OCI-M2 (cell line): ENCODE measurements around the gene PSD4.

ENCODE experiments used
- DNase-seq: peaks from one replicate; lab custom pipeline; 2025; ENCODE audit not compliant: unreplicated experiment; lab: John Stamatoyannopoulos, UW

Gene PSD4

DNA sequence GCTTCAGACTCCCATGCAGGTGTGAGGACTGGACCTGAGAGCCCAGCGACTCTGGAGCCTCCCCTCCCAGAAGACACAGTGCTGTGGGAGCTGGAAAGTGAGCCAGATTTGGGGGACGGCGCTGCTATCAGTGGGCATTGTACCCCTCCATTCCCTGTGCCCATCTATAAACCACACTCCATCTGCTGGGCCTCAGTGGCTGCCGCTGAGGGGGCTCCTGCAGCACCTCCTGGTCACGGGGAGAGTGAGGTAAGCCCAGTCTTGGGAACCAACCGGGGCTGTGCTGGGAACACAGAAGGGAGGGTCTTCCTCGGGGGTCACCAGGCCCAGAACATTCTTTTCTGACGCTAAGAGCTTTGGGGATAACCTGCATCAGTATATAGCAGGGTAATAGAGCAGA lies 9.5 kb downstream of the PSD4 start:
- no peak for DNase-seq

DNA sequence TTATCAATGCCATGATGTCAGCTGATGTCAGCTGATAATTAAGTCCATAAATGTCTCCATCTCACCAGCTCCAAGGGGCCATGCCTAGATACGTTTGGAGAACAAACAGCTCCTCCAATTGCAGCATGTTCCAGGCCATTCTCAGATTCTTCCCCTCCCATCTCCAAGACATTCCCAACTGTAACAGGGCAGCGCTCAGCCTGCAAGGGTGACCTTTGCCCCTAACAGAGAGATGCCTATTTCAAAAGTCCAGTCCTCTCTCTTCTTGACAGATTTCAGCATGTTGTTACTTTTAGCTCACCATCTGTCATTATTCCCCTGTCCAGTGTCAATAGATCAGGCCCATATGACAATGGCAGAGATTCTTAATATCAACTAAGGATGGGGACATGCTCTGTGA lies 9.9 kb downstream of the PSD4 start:
- DNase-seq, result no peak

DNA sequence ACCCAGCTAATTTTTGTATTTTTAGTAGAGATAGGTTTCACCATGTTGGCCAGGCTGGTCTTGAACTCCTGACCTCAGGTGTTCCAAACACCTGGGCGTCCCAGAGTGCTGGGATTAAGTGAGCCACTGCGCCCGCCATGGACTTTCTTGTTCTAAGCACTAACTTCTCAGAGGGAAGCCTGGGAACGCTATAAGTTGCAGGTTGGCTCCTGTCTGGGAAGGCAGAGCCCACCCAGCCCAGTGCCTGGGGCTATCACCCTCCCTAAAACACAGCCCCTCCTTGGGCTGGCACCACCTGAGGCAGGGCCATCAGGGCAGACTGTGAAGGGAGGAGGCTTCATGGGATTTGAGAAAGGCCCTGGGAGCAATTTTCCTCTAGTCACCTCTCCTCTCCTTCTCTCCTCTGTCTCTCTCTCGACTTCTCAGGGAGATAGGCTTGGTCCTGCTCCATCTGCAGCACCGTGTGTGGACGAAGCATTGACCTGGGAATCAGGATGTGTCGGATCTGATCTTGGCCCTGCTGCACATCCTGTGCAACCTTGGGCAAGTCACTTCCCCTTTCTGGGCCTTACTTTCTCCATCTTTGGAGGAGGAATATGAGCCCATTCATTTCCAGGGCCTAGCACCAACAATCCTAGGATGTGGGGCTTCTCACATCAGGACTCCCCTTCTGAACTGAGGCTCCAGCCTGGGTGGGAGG lies 10.9 kb downstream of the PSD4 start:
- no peak for DNase-seq

DNA sequence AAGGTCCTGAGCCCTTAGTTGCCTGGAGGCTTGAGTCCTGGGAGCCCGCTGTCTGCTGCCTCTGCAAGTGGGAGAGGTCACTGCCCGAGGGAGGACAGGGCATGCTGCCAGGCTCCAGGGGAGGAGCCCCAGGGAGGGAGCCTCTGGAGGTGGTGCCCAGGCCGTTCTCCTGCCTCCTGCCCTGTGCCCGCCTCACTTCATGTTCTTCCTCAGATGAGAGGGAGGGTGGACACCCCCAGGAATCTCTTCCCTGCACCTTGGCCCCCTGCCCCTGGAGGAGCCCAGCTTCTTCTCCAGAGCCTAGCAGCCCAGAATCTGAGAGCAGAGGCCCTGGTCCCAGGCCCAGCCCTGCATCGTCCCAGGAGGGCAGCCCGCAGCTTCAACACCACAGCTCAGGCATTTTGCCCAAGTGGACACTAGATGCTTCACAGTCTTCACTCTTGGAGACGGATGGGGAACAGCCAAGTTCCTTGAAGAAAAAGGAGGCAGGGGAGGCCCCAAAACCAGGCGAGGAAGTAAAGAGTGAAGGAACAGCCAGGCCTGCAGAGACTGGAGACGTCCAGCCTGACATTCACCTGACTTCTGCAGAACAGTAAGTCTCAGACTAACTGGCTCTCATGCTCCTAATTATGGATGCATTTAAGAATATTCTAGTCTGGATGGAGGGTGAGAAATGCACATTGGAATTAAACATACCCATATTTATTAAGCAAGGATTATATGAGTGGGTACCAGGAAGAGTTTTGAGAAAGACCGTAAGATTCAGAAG lies 12.1 kb downstream of the PSD4 start:
- DNase-seq, result no peak

DNA sequence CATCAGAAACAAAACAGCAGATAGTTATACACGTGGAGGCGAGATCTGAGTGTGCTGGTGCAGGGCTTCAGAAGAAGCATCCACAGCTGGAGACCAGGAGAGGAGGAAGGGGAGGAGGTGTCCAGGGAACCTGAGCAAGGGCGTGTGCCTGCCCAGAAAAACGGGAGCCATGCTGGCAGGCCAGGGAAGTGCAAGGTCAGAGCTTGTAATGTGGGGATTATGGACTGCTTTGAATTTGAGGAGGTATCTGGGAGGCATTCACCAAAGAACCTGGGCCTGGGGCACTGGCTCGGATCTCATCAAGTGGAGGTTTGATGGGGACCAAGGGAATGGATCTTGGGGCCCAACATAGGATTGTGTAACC lies 12.6 kb downstream of the PSD4 start:
- no peak for DNase-seq

DNA sequence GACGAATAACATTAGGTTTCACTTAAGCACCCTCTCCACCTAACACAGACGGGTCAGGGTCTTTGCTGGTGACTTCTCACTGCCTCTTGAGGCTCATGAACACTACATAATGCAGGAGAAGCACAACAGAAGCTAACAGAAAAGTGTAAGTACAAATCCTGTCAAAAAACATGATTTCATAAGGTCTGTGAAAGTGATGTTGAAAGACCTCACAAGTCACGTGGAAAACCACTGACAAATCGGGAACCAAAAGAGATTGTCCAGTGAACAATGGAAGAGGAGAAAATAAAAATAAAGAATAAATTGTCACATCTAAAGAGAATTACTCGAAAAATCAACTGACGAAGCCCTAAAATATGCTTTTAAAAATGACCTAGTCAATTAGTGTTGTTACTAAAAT lies 14.0 kb downstream of the PSD4 start:
- DNase-seq, result no peak

DNA sequence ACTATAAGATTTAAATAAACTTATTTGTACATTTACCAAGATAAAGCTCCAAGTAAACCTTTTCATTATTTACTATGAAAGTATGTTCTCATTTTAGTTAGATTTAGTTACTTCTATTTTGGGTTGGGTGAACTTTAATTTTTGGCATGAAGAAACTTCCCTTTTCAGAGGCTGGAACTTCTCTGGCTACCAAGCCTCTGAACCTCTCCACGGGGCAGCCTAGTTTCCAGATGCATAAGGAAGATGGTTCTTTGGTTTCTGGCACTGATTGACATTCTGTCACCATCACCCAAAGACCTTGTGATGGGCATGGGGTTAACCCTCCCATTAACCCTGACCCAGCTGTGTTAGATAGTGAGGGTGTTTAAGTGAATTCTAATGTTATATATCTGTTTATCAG lies 17.1 kb downstream of the PSD4 start:
- no peak for DNase-seq

DNA sequence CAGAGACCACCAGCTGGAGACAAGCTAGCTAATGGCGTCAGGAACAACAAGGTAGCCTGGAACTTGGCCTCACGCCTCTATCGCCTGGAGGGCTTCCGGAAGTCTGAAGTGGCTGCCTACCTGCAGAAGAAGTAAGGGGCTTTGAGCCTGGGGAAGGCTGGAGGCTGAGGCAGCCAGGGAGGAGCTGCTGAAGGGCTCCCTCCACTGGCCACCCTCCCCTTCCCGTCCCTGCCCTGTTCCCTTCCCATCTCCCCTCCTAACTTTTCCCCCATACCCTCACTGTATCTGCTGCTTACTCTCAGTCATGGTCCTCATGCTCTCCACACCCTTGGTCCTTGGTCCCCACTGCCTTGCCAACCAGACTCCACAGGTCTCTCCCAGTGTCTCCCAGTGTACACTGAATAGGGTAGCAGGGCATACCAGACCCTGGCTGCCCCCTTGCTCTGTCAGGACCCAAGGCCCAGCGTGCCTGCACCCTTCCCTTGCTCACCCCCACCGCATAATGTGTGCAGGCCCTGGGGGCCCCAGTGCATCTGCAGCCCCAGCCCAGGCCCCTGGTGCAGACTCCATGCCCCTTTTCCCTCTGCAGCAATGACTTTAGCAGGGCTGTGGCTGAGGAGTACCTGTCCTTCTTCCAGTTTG lies 18.8 kb downstream of the PSD4 start:
- no peak for DNase-seq

DNA sequence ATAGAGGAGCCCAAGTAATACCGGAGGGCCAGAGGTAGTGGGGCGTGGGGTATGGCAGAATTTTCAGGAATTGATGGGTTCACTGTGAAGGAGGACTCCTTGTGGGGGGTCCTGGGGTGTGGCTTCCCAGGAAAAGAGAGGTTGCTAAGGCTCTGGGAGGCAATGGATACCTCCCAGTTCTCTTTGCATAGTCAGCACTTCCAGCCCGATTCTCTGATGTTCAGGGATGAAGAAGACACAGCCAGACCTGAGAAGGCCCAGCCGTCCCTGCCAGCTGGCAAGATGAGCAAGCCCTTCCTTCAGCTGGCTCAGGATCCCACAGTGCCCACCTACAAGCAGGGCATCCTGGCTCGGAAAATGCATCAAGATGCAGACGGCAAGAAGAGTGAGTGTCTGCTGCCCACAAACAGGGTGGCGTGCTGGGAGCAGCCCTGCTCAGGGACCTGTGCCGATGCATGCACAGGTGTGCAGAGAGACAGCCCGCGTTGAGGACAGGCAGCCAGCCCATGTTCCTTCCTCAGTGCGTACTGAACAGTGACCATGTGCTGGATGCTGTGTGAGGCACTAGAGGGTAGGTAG lies 22.2 kb downstream of the PSD4 start:
- no peak for DNase-seq

DNA sequence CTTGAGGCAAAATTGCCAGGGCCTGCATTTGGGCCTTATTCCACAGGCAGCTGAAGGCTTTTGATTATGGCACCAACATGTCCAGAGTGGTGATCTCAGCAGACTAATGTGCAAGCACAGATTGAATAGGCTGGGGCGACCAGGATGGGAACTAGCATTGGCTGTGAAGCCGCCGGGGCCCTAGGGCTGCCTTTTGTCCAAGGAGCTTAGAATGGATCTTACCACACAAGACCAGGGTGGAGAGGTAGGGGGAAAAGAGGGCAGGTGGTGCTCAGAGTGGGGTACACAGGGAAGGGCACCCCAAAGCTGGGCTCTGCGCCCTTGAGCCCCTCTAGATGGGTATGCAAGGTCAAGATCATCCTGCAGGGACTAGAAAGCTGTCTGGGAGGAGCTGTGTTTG lies 23.1 kb downstream of the PSD4 start:
- DNase-seq, result no peak

DNA sequence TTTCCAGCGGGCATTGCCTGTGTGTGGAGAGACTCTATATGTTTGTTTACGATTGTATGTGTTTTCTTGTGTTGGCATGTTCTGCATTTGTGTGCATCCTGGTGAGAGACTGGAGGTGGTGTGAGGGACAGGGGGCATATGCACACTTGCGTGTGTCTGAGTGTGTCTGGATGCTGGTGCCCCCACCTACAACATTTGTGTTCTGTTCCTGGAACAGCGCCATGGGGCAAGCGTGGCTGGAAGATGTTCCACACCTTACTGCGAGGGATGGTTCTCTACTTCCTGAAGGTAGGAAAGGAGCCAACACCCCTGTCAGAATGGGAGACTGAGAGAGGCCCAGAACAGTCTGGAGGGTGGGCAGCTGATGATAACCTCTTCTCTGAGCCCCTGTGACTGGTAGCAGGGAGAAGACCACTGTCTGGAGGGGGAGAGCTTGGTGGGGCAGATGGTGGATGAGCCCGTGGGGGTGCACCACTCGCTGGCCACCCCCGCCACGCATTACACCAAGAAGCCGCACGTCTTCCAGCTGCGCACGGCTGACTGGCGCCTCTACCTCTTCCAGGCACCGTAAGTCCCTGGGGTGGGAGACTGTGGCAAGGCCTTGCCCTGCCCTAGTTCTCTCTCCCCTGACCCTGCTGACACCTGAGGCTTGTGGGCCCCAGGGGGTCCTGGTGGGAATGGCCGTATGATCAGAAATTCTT lies 23.7 kb downstream of the PSD4 start:
- no peak for DNase-seq

DNA sequence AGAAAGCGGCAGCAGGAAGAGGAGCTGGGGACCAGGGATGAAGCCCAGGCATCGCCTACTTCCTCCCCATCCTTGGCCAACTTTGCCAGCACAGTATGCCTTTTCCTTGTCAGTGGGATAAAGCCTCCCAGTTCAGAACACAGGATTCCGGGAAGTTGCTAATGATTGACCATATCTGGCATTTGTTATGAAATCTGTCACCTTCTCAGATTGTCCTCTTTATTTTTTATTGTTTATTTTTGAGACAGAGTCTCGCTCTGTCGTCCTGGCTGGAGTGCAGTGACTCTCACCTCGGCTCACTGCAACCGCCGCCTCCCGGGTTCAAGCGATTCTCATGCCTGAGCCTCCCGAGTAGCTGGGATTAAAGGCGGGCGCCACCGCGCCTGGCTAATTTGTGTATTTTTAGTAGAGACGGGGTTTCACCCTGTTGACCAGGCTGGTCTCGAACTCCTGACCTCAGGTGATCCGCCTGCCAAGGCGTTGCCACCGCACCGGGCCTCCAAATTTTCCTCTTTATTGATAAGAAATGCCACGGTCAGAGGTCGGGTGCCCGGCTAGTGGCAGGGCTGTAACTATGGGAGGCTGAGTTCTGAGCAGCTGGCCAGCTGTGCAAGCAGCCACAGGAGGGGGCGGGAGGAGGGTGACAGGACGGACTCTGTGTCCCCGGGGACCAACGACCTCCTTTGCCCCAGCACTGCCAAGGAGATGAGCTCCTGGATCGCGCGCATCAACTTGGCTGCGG lies 24.4 kb downstream of the PSD4 start:
- no peak for DNase-seq

DNA sequence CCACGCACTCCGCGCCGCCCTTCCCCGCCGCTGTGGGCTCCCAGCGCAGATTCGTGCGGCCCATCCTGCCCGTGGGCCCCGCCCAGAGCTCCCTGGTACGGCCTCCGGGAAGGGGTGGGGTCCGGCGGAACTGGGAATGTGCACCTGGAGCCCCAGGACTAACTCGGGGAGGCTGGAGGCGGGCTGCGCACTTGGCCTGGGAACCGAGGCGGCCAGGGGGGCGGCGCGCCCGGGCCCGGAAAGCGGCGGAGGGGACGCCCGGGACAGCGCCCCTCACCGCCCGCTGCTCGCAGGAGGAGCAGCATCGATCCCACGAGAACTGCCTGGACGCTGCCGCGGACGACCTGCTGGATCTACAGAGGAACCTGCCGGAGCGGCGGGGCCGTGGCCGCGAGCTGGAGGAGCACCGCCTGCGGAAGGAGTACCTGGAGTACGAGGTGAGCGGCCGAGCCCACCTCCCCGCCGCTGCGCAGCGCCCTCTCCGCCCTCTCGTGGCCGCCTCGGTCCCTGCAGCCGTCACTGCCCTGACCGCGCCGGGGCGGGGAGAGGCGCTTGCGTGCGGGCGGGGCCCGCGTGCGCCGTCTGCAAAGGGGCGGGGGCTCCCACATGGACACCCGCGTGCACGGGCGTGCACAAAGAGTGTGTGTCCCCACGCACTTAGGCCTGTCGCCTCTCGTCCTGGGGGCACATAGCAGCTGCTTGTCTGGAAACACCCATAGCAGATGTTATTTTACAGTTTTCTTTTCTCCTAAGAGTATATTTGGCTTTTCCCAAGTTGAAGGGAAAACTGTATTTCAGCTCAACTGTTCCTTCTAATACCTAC lies 25.2 kb downstream of the PSD4 start:
- DNase-seq, result no peak

DNA sequence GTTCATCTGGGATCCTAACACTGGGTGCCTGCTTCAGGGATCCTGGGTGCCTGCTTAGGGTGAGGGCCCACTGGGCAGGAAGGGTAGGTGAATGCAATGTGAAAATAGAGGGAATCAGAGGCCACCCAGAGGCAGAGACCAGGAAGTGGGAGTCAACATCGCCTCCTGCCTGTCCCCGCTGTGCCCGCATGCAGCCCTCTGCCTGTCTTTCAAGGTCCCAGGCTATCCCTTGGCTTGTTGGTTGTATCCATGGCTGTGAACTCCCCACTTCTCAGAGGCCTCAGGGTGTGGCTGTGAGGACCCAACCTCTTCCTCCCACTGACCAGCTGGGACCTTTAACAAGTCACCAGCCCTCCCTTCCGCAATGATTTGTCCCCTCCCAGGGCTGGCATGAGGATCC lies 26.5 kb downstream of the PSD4 start:
- no peak for DNase-seq

DNA sequence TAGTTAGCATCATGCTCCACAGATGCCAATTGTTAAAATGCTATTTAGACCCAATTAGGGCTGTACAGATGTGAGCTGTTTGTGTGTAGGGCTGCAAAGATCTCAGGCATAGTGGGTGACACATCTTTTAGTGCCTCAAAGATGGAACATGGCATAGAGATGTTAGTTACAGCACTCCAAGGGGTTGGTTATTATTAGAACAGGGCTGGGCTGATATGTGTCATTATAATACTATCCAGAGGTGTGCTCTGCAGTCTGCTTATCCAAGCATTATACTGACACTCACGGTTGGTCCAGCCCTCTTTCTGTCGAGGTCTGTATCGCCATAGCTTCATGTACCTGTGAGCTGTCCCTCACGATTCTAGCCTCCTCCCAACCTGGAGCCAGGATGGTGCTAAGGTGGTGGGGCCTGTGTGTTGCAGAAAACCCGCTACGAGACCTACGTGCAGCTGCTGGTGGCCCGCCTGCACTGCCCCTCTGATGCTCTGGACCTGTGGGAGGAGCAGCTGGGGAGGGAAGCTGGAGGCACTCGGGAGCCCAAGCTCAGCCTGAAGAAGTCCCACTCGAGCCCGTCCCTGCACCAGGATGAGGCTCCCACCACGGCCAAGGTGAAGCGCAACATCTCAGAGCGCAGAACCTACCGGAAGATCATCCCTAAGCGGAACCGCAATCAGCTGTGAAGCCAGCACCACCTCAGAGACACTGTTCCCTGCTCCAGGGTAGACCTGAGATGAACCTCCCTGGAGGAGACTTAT lies 27.1 kb downstream of the PSD4 start:
- DNase-seq, result no peak

DNA sequence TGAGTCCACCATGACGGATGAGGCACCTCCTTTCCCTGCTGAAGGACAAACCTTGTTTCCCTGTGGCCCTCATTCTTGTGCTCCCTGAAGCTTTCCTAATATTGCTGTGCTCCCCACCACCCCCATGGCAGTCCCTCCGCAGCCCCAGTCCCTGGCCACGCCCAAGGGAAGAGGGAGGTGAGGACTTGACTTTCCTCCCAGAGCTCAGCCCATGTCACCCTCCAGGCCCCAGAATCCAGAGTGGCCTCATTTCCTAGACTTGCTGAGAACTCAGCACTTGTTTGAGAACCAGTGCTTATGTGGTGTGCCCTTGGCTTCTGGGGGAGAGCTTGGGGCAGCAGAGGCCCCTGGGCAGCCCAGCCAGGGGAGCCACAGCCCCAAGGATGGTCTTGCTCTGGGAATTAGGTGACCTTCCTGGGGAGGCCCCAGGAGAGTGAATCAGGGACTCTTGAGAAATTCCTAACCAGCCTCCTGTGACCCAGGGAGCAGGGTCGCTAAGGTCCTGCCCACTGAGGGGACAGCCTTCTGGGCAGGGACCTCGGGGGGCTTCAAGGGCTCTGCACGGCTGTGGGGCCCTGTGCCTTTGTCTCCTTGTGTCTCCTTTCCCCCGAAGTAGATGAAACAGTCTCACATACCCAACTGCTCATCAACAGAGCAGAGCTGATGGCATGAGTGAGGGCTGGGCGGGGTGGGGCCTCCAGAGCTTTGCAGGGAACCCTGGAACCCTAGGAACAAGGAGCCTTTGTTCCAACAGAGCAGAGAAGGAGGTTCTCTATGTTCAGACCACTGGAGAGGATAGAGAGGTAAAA lies 27.9 kb downstream of the PSD4 start:
- DNase-seq, result no peak

DNA sequence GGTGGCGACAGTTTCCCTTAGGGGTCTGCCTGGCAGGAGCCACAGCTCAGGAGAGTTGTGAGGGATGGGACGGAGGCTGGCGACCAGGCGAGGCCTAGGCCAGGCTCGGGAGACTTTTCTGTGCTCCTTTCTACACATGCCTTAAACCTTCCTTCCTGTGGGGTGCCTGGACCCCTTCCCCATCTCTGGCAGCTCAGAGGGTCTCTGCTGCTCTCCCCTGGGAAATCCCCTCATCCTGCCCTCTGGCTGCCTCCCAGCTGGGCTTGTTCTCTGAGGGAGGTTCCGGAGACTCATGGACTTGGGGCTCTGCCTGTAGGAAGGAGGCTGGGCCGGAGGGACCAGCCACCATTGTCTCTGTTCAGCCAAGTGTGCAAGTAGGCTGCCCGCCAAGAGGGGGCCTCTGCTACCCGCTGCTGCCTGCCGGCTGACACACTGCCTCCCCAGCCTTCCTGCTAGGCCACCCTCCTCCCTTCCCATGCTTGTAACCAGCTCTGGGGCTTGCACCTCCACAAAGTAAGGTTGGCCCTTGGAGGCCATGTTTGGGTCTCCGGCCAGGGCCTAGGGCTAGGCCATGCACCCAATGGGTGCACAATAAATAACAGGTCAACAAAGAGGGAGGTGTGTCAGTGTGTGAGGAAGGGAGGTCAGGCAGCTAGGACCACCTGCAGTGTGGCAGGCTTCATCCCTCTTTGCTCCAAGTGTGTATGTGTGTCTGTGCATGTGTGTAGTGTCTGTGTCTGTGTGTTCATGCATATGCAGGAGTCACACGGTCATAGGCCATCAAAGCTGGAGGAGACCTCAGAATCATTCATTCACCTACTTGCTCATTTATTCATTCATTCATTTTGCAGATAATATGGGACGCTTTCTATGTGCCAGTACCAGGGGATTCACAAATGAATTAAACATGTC lies 28.8 kb downstream of the PSD4 start:
- no peak for DNase-seq

DNA sequence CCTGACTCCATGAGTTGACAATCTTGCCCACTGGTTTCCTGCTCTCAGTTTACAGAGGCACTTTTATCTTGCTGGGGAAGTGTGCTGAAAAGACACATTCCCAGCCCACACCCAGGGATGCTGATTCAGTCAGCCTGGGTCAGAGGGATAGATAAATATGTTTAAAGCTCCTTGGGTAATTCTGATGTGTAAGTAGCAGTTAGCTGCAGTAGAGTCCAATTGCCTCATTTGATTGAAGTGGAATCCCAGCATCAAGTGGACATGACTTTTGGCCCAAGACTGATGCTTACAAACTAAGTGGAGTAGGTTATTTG lies 29.4 kb downstream of the PSD4 start:
- DNase-seq, result no peak
